AML-193 (cell line): ENCODE data around the gene SLC1A1.
"Not testable (repeated sequence)": the region's sequence is repeated elsewhere in the genome, so short reads cannot be mapped to it uniquely, and the experiment has no call there.

Source experiments
- DNase-seq, 2 experiments: peaks; one replicate each; lab custom pipeline; 2025; lab: John Stamatoyannopoulos, UW

The SLC1A1 gene

GRCh38 chr9:4506490-4506889, 16.2 kb downstream of the SLC1A1 start:
- DNase-seq = no peak

- DNase-seq = no peak
Observed at GRCh38 chr9:4507306-4508130, 17.2 kb downstream of the SLC1A1 start.

GRCh38 chr9:4508246-4508906, 18.1 kb downstream of the SLC1A1 start:
- DNase-seq = no peak

GRCh38 chr9:4508907-4509589, 18.8 kb downstream of the SLC1A1 start:
- no peak for DNase-seq

- no peak for DNase-seq
Observed at GRCh38 chr9:4509590-4509984, 19.3 kb downstream of the SLC1A1 start.

- no peak for DNase-seq
Observed at GRCh38 chr9:4510546-4511322, 20.5 kb downstream of the SLC1A1 start.

- no peak for DNase-seq
Observed at GRCh38 chr9:4514252-4515128, 24.2 kb downstream of the SLC1A1 start.

- no peak for DNase-seq
Observed at GRCh38 chr9:4515958-4516375, 25.7 kb downstream of the SLC1A1 start.

GRCh38 chr9:4517274-4517673, 27.0 kb downstream of the SLC1A1 start:
- DNase-seq = no peak

GRCh38 chr9:4519604-4520003, 29.3 kb downstream of the SLC1A1 start:
- DNase-seq = no peak

GRCh38 chr9:4520055-4520454, 29.8 kb downstream of the SLC1A1 start:
- DNase-seq = no peak

- no peak for DNase-seq
Observed at GRCh38 chr9:4530375-4530774, 40.1 kb downstream of the SLC1A1 start.

- not testable (repeated sequence) for DNase-seq
Observed at GRCh38 chr9:4530831-4531230, 40.6 kb downstream of the SLC1A1 start.

- DNase-seq = not testable (repeated sequence)
Observed at GRCh38 chr9:4531355-4531754, 41.1 kb downstream of the SLC1A1 start.

GRCh38 chr9:4533881-4534280, 43.6 kb downstream of the SLC1A1 start:
- not testable (repeated sequence) for DNase-seq

- not testable (repeated sequence) for DNase-seq
Observed at GRCh38 chr9:4536196-4536595, 45.9 kb downstream of the SLC1A1 start.

GRCh38 chr9:4537581-4537980, 47.3 kb downstream of the SLC1A1 start:
- DNase-seq = no peak

GRCh38 chr9:4538107-4538506, 47.8 kb downstream of the SLC1A1 start:
- no peak for DNase-seq

GRCh38 chr9:4538621-4539020, 48.4 kb downstream of the SLC1A1 start:
- DNase-seq = no peak

- DNase-seq = no peak
Observed at GRCh38 chr9:4540425-4540824, 50.2 kb downstream of the SLC1A1 start.

- no peak for DNase-seq
Observed at GRCh38 chr9:4541281-4541680, 51.0 kb downstream of the SLC1A1 start.
